ENCODE data around the gene VKORC1L1.

The VKORC1L1 gene

GRCh38 chr7:65975814-65976445 lies 103.1 kb downstream of the VKORC1L1 start:
- Histone ChIP-seq H3K9me2 (ENCODE audit: low read depth, low read length) (no peaks in the 10 kb centered on the region), H3K27ac (ENCODE audit: low read depth, low read length, poor library complexity, severe bottlenecking) (no peak overlapping the region), H3K36me3 (ENCODE audit: insufficient read depth, low read length) (peaks cover 77% of the 10 kb centered on the region), H3F3A (ENCODE audit: insufficient read depth, low read length) (no peaks in the 10 kb centered on the region), H3K27me3 (ENCODE audit: insufficient read depth, low read length) (no peaks in the 10 kb centered on the region), H2AFZ (ENCODE audit: low read length) (no peak overlapping the region), H3K4me2 (ENCODE audit: low read length) (no peak overlapping the region), H3K9me3 (ENCODE audit: low read length) (no peaks in the 10 kb centered on the region), H4K20me1 (ENCODE audit: insufficient read depth, low read length) (no peaks in the 10 kb centered on the region), H3K4me1 (ENCODE audit: insufficient read depth, low read length, severe bottlenecking) (peaks cover 8% of the 10 kb centered on the region), H3K4me3 (ENCODE audit: low read depth, low read length, poor library complexity, severe bottlenecking) (no peak overlapping the region), H3K9ac (ENCODE audit: low read length) (no peak overlapping the region), H3K79me2 (ENCODE audit: insufficient read depth, low read length) (peaks cover 3% of the 10 kb centered on the region)
- no peak for TF ChIP-seq EZH2 (IDR thresholded peaks at IDR 0.05; ENCODE audit: borderline replicate concordance, low read length)
- TF ChIP-seq, protein P1, sequence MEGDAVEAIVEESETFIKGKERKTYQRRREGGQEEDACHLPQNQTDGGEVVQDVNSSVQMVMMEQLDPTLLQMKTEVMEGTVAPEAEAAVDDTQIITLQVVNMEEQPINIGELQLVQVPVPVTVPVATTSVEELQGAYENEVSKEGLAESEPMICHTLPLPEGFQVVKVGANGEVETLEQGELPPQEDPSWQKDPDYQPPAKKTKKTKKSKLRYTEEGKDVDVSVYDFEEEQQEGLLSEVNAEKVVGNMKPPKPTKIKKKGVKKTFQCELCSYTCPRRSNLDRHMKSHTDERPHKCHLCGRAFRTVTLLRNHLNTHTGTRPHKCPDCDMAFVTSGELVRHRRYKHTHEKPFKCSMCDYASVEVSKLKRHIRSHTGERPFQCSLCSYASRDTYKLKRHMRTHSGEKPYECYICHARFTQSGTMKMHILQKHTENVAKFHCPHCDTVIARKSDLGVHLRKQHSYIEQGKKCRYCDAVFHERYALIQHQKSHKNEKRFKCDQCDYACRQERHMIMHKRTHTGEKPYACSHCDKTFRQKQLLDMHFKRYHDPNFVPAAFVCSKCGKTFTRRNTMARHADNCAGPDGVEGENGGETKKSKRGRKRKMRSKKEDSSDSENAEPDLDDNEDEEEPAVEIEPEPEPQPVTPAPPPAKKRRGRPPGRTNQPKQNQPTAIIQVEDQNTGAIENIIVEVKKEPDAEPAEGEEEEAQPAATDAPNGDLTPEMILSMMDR (IDR thresholded peaks at IDR 0.05; ENCODE audit: low read length) = peak; percentile 28; the same call in 1 of the 2 replicates

- Histone ChIP-seq H2AFZ (ENCODE audit: low read length) (no peak overlapping the region), H3K9ac (ENCODE audit: low read length) (no peak overlapping the region), H3K4me2 (ENCODE audit: low read length) (no peak overlapping the region), H3K9me3 (ENCODE audit: low read length) (no peaks in the 10 kb centered on the region), H3K27ac (ENCODE audit: low read depth, low read length, poor library complexity, severe bottlenecking) (no peak overlapping the region), H3K4me3 (ENCODE audit: low read depth, low read length, poor library complexity, severe bottlenecking) (no peak overlapping the region), H4K20me1 (ENCODE audit: insufficient read depth, low read length) (no peaks in the 10 kb centered on the region), H3K9me2 (ENCODE audit: low read depth, low read length) (no peaks in the 10 kb centered on the region), H3K4me1 (ENCODE audit: insufficient read depth, low read length, severe bottlenecking) (peaks cover 11% of the 10 kb centered on the region), H3K27me3 (ENCODE audit: insufficient read depth, low read length) (no peaks in the 10 kb centered on the region), H3F3A (ENCODE audit: insufficient read depth, low read length) (no peaks in the 10 kb centered on the region), H3K36me3 (ENCODE audit: insufficient read depth, low read length) (peaks cover 69% of the 10 kb centered on the region), H3K79me2 (ENCODE audit: insufficient read depth, low read length) (peaks cover 11% of the 10 kb centered on the region)
- TF ChIP-seq, protein P1 (IDR thresholded peaks at IDR 0.05; ENCODE audit: low read length) = no peak
- TF ChIP-seq EZH2 (IDR thresholded peaks at IDR 0.05; ENCODE audit: borderline replicate concordance, low read length) = no peak
These were observed 103.9 kb downstream of the VKORC1L1 start for GRCh38 chr7:65976659-65977196.

GRCh38 chr7:65978891-65979582 lies 106.2 kb downstream of the VKORC1L1 start:
- no peaks in the 10 kb centered on the region for H3F3A ChIP-seq (ENCODE audit: insufficient read depth, low read length)
- TF ChIP-seq, protein P1 (IDR thresholded peaks at IDR 0.05; ENCODE audit: low read length) = no peak
- no peak for TF ChIP-seq EZH2 (IDR thresholded peaks at IDR 0.05; ENCODE audit: borderline replicate concordance, low read length)
- H2AFZ ChIP-seq (ENCODE audit: low read length) = no peak overlapping the region
- no peaks in the 10 kb centered on the region for H3K9me3 ChIP-seq (ENCODE audit: low read length)
- no peak overlapping the region for H3K4me3 ChIP-seq (ENCODE audit: low read depth, low read length, poor library complexity, severe bottlenecking)
- H3K4me1 ChIP-seq (ENCODE audit: insufficient read depth, low read length, severe bottlenecking) = peaks cover 16% of the 10 kb centered on the region
- H3K9ac ChIP-seq (ENCODE audit: low read length) = no peak overlapping the region
- no peaks in the 10 kb centered on the region for H3K27me3 ChIP-seq (ENCODE audit: insufficient read depth, low read length)
- peaks cover 13% of the 10 kb centered on the region for H3K79me2 ChIP-seq (ENCODE audit: insufficient read depth, low read length)
- no peaks in the 10 kb centered on the region for H4K20me1 ChIP-seq (ENCODE audit: insufficient read depth, low read length)
- H3K4me2 ChIP-seq (ENCODE audit: low read length) = no peak overlapping the region
- H3K27ac ChIP-seq (ENCODE audit: low read depth, low read length, poor library complexity, severe bottlenecking) = no peak overlapping the region
- H3K9me2 ChIP-seq (ENCODE audit: low read depth, low read length) = no peaks in the 10 kb centered on the region
- H3K36me3 ChIP-seq (ENCODE audit: insufficient read depth, low read length) = peaks cover 46% of the 10 kb centered on the region
